CD4-positive, alpha-beta T cell treated with Interleukin-10 for 1 hour (primary cell): ENCODE data around the gene ARHGAP21.

Experiments used
- DNase-seq: peaks from one replicate; pipeline ENCODE4 v3.0.0-alpha.2; 2020

ARHGAP21 gene

DNA sequence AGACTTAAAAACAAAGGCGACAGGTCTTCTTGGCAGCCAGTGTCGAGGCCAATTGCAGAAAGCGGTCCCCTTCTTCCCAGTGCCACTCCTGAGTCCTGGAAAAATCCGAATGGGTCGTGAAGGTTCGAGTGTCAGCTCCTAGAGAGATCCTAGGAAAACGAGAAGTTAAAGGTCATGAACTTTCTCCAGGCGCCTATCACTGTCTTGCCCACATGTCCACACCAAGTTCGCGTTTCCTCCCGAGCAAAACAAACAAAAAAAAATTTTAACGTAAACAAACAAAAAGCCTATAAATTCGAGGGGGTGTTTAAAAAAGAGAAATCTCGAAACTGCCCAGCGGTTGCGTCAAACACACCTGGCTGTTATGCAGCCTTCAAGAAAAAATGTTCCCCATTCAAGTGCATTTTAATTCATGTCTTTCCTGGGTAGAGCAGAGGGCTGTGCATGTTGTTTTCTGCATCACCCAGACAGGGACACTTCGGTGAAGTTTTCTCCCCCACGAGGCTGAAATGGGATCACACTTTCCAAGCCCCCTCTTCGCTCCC, 1.5 kb downstream of the ARHGAP21 start:
- no peak for DNase-seq

- no peak for DNase-seq
These were observed 2.2 kb downstream of the ARHGAP21 start for GRCh38 chr10:24721229-24722106.

GRCh38 chr10:24720096-24720495, 3.6 kb downstream of the ARHGAP21 start:
- no peak for DNase-seq

DNA sequence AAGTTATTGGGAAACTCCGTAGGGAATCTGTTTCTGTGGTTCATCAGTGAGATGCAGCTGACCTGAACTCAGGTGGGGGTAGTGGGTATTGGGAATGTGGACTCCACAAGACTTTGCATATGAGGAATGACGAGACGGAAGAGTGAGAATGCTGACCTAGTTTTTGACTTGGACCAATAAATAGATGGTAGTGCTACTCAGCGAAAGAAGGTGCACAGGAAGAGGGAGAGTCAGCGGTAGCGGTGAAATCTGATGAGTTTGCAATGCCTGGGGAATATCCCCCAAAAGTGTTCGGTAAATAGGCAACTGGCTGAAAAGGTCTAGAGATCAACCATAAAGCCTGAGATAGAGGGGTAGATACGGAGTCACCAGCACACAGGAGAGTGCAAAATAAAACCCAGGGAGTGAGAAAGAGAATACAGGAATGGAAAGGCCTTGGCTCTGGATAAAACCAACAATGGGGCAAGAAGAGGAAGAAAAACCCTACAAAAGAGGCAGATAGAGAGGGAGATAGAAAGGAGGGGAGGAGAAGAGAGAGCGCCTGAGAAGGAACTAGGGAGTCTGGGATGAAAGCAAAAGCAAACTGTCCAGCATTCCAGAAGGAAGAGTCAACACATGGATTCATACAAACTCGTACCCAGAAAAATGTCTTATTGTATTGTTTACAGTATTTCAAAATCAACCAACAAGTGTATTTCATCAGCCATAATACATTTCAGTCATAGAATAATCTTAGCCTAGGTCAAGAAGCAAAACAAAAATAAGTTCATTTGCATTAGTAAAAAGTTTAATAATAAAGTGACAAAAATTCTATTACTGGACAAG, 5.4 kb downstream of the ARHGAP21 start:
- no peak for DNase-seq

DNA sequence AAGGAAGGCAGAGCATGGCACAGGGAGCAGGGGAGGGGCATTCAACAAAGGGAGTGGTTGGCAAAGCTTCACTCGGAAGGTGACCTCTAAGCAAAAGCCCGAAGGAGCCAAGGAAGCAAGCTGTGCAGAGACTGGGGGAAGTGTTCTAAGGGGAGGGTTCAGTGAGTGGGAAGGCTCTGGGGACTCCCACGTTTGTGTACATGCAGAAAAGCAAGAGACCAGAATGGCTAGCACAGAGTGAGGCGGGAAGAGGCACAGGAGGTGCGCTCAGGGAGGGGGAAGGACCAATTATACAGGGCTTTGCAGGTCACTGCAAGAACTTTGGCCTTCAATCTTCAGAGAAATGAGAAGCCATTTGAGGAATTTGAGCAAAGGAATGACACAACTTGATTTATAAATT, 7.4 kb downstream of the ARHGAP21 start:
- no peak for DNase-seq

DNA sequence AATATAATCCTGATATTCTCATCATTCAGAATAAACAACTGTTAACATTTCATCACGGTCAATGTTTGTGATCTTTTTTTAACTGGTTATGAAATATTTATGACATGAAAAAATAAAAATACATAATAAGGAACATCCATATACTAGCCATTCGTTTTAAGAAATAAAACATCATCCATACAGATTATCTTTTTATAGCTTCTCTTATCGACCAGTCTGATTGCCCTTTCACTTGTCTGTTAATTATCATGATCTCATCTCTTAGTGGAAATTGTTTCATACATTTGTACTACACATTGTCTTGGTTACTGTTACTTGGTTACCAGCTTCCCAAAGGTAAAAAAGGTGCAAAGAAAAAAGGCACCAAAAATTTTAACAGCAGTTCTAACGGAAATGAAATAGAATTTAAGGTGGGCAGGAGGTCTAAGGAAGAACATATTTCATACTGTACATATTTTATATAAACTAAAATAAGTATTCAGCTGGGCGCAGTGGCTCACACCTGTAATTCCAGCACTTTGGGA, 8.4 kb downstream of the ARHGAP21 start:
- DNase-seq: no peak

DNA sequence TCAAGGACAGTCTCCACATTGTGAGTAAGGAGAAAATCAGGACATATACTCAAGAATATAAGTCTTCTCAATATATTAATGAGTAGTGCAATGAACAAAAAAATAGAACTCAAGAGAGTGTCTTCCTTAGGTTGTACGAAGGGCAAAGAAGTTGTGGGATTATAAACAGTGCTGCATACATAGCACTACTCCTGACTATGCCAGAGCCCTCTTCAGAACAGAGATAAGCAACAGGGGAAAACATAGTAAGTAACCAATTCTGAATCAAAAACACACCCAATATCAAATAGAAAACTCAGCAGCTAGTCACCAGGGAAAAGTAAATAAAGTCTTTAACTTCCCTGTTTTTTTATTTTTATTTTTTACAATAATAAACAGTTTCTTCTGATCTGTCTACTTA, 10.6 kb downstream of the ARHGAP21 start:
- no peak for DNase-seq

- no peak for DNase-seq
These were observed 12.2 kb downstream of the ARHGAP21 start for GRCh38 chr10:24711465-24711864.

DNA sequence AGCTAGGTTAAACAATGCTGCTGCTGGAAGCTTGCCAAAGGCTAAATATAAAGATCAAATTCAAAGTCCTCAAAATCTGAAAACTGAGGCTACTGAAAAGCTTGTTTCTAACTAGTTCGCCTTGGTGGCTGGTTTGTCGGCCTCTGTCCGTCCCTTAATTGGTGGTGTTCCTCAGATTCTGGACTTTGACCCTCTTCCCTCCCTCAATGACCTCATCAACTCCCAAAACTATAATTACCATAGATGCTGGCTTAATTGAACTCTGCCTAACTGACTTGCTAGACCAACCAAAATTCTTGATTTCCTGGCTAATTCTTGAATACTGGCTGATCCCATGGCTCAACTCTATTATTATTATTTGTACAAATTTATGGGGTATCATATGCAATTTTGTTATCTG, 15.6 kb downstream of the ARHGAP21 start:
- no peak for DNase-seq

- DNase-seq: no peak
These were observed 16.2 kb downstream of the ARHGAP21 start for GRCh38 chr10:24707445-24707844.

- DNase-seq: peak; percentile 17
These were observed 17.1 kb downstream of the ARHGAP21 start for GRCh38 chr10:24706479-24707118.

GRCh38 chr10:24703700-24704099, 20.0 kb downstream of the ARHGAP21 start:
- no peak for DNase-seq

DNA sequence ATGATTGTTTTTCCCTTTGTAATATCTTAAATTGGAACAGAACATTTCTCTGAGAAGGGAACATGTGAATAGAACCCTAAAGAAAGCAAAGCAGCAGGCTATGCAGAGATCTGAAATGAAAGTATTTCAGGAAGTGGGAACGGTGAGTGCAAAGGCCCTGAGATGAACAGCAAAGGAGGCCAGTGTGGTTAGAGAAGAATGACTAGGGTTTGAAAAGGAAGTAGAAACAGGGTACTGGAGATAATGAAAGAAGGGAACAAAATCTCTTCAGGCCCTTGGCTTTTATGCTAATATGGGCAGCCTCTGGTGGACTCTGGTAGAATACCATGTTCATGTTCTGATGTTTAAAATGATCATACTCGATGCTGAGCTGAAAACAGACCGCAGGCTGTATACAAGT, 22.2 kb downstream of the ARHGAP21 start:
- DNase-seq: no peak

- DNase-seq: no peak
These were observed 22.7 kb downstream of the ARHGAP21 start for GRCh38 chr10:24700948-24701347.

- DNase-seq: no peak
These were observed 25.4 kb downstream of the ARHGAP21 start for GRCh38 chr10:24698270-24698669.

GRCh38 chr10:24697080-24697479, 26.6 kb downstream of the ARHGAP21 start:
- DNase-seq: no peak

- no peak for DNase-seq
These were observed 28.2 kb downstream of the ARHGAP21 start for GRCh38 chr10:24695452-24695851.

- no peak for DNase-seq
These were observed 29.6 kb downstream of the ARHGAP21 start for GRCh38 chr10:24694086-24694485.

- DNase-seq: no peak
These were observed 32.6 kb downstream of the ARHGAP21 start for GRCh38 chr10:24690961-24691512.

DNA sequence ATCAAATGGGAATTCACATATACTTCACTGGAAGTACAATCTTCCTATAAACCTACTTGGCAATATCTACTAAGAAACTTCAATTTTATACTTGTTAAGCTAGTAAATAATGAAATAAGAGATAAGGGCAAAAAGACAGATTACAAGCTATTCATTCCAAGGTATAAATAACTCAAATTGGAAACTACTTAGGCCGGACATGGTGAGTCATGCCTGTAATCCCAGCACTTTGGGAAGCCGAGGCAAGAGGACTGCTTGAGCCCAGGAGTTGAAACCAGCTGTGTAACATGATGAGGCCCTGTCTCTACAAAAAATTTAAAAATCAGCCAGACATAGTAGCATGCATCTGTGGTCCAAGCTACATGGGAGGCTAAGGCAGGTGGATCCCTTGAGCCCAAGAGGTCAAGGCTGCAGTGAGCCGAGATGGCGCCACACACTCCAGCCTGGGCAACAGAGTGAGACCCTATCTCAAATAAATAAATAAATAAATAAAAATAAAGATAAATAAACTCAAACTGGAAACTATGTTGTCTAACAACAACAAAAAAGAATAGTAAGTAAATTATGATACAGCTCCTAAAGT, 37.6 kb downstream of the ARHGAP21 start:
- no peak for DNase-seq

DNA sequence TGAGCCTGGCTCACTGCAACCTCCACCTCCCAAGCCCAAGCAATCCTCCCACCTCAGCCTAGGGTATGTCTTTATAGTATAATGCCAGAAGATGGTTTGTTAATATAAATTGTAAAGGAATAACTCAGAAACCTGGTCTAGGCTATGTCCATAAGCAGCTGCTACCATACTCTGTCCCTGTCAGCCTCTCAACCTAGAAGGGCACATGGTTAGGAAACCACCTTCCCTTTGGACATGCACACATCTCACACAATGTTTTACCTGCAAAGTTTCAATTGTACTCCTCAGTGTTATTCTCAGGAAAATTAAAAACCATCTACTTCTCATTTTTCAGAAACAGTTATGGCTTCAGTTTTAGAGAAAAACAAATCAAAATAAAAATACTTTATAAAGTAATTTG, 40.1 kb downstream of the ARHGAP21 start:
- DNase-seq: no peak

DNA sequence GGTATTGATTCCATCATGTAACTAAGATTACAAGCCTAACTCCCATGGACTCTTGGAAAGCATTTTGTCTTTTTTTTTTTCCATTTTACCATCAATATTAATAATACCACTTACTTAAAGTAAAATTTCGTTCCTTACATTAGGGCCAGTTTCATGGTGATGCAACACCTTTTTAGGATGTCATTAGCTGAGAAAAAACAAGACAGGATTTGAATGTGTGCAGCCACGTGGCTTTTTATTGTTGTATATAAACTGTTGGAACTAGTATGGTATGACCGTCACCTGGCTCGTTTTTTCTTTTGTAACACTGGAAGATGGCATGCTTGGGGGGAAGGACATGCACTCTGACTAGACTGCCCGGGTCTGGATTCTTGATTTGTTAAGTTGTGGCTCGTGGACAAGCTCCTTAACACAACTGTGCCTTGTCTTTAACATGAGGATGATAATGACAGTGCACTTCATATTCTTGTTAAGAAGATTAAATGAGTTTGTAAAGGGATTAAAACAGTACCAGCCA, 42.1 kb downstream of the ARHGAP21 start:
- DNase-seq: no peak
